ENCODE results near the gene SLC34A1.

SLC34A1 gene

GRCh38 chr5:177389241-177390169 is 5.3 kb downstream of the SLC34A1 start:
- peak; percentile 52 for DNase-seq

- DNase-seq = peak; percentile 86
Measured at GRCh38 chr5:177390363-177391300, 6.4 kb downstream of the SLC34A1 start.

- no peak for DNase-seq
Measured at GRCh38 chr5:177392765-177393164, 8.5 kb downstream of the SLC34A1 start.

GRCh38 chr5:177393206-177393765 is 9.1 kb downstream of the SLC34A1 start:
- DNase-seq = no peak

GRCh38 chr5:177393990-177394389 is 9.8 kb downstream of the SLC34A1 start:
- no peak for DNase-seq

GRCh38 chr5:177396078-177396477 is 11.8 kb downstream of the SLC34A1 start:
- DNase-seq = no peak

GRCh38 chr5:177396807-177397206 is 12.6 kb downstream of the SLC34A1 start:
- DNase-seq = no peak

GRCh38 chr5:177397875-177398390 is 13.7 kb downstream of the SLC34A1 start:
- no peak for DNase-seq

- no peak for DNase-seq
Measured at GRCh38 chr5:177399997-177400868, 16.0 kb downstream of the SLC34A1 start, which contains the start of gene PFN3. Gene PFN3 (minus strand): TSS chr5:177400661. CDS start chr5:177400576, 85 bp downstream.

- peak; percentile 64 for DNase-seq
Measured at GRCh38 chr5:177402271-177403043, 18.2 kb downstream of the SLC34A1 start.

GRCh38 chr5:177403102-177403791 is 19.0 kb downstream of the SLC34A1 start:
- DNase-seq = peak; percentile 51

- DNase-seq = peak; percentile 89
Measured at GRCh38 chr5:177403792-177404640, 19.8 kb downstream of the SLC34A1 start.

- no peak for DNase-seq
Measured at GRCh38 chr5:177404641-177405179, 20.5 kb downstream of the SLC34A1 start.

GRCh38 chr5:177405312-177405711 is 21.1 kb downstream of the SLC34A1 start:
- DNase-seq = no peak

- DNase-seq = peak; percentile 67
Measured at GRCh38 chr5:177405805-177406204, 21.6 kb downstream of the SLC34A1 start.

GRCh38 chr5:177409043-177409801 is 25.0 kb downstream of the SLC34A1 start, which contains the start of gene F12:
Gene F12 (minus strand): TSS chr5:177409564. CDS start chr5:177409527, 37 bp downstream.
- no peak for DNase-seq

GRCh38 chr5:177410575-177410974 is 26.3 kb downstream of the SLC34A1 start:
- no peak for DNase-seq

GRCh38 chr5:177412603-177413233 is 28.5 kb downstream of the SLC34A1 start:
- no peak for DNase-seq

All from CD4-positive, alpha-beta T cell treated with Interferon gamma for 1 hour (primary cell).